GM19023 (cell line): ENCODE measurements around the gene ORC5.

Source experiments
- ATAC-seq: cut with Tn5 transposase; IDR thresholded peaks from one replicate; pipeline ENCODE4 v1.9.1; 2021; ENCODE audit warnings: mild to moderate bottlenecking, moderate library complexity; ENCODE audit not compliant: unreplicated experiment

ORC5 gene

DNA sequence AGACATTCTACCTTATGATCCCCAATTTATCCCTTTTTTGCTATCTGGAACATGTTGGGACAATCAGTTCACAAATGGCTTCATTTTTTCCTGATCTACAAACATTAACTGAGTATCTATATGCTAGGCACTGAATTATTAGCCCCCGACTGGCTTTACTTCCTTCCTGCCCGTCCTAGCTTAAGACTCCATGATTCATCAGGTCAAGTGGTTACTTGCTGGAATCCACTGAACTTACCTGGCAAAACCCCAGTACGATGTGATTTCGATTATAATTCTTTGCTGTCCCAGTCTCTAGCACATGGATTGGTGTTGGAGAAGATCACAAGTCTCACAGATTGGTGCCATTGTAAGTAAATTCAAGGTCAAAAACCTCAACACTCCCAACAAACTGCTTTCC, 77.1 kb downstream of the ORC5 start:
- ATAC-seq: no peak

DNA sequence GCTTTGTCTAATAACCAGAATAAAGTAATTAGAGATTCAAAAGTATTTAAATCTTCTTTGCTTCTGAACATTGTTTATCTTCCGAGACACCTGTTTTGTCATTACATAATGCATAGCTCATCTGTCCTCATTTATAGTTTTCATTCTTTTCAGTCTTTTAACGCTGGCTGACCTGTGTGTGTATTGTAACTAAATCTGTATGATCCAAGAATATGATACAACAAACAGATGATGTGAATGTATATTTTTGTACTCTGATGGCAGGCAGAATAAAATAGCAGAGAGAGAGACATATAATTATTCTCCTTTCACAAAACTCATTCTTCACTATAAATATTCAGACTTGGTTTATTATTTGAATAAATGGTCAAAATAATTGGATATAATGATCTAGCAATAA, 80.6 kb downstream of the ORC5 start:
- ATAC-seq: no peak

DNA sequence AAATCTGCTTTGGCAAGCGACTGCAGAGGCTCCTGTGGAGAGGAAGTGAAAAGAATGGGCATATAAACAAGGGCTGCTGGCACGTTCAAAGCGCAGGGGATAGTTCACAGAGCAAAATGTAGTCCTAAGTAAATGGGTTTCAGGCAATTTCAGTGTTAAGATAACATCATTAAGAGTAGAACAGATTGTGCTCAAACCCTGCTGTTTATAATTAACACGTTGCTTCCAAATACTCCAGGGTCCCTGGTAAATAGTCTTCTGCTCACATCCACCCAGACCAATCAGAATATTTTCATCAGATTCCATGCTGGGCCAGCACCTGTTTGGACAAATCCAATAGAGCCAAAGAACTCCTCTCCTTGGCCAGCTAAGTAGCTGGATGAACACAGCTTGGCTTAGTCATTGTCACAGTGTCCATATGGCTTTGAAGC, 81.4 kb downstream of the ORC5 start:
- ATAC-seq: no peak

- ATAC-seq: no peak
Observed at GRCh38 chr7:104124893-104125477, 82.8 kb downstream of the ORC5 start.

- no peak for ATAC-seq
Observed at GRCh38 chr7:104124469-104124868, 83.3 kb downstream of the ORC5 start.

GRCh38 chr7:104123786-104124185, 84.0 kb downstream of the ORC5 start:
- no peak for ATAC-seq

DNA sequence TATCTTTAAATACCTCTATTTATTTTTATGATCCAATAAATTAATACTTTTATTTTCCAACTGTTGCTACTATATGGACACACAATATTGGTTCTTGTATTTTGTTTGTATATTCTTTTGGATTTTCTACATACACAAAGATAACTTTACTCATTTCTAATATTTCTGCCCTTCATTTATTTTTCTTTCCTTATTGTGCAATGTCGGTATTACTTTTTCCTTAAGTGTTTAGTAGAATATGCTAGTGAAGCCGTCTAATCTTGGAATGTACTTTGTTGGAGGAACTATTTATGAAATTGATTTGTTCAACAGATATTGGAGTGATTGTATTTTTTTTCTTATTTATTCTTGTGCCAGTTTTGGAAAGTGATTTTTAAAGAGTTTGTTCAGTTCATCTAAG, 94.0 kb downstream of the ORC5 start:
- ATAC-seq: no peak

DNA sequence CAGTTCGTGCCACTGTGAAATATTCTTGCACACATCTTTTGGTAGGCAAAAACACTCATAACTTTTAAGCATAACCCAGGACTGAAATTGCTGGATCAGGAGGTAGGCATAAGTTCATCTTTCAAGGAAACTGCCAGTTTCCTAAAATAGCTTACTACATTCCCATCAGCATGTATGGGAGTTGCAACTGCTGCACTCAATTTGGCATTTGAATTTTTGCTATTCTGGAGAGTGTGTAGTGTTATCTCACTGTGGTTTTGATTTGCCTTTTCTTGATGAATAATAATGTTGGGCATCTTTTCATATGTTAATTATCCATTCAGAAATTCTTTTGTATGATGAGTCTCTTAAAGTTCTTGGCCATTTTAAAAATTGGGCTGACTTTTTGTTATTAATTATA, 95.2 kb downstream of the ORC5 start:
- ATAC-seq: no peak

GRCh38 chr7:104111271-104111670, 96.5 kb downstream of the ORC5 start:
- no peak for ATAC-seq

GRCh38 chr7:104106108-104106905, 101.5 kb downstream of the ORC5 start:
- ATAC-seq: no peak

DNA sequence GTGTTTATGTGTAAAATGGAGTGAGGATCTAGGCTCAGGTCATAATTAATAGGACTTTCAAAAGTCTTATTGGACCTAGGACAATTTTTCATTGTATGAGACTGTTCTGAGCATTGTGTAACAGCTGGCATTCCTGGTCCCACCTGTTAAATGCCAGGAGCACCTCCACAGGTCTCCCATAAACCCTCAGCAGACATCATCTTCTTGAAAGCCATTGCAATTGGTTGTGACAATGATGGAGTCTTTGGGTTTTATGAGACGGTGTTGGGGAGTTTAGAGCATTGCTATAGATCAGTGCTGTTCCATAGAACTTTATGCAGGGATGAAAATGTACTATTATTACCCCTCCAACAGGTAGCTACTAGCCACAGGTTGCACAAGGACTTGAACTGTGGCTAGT, 108.9 kb downstream of the ORC5 start:
- no peak for ATAC-seq

- ATAC-seq: no peak
Observed at GRCh38 chr7:104096683-104097082, 111.1 kb downstream of the ORC5 start.

- ATAC-seq: no peak
Observed at GRCh38 chr7:104093127-104093526, 114.7 kb downstream of the ORC5 start.

- ATAC-seq: no peak
Observed at GRCh38 chr7:104091242-104091641, 116.6 kb downstream of the ORC5 start.

GRCh38 chr7:104089612-104090011, 118.2 kb downstream of the ORC5 start:
- ATAC-seq: no peak

DNA sequence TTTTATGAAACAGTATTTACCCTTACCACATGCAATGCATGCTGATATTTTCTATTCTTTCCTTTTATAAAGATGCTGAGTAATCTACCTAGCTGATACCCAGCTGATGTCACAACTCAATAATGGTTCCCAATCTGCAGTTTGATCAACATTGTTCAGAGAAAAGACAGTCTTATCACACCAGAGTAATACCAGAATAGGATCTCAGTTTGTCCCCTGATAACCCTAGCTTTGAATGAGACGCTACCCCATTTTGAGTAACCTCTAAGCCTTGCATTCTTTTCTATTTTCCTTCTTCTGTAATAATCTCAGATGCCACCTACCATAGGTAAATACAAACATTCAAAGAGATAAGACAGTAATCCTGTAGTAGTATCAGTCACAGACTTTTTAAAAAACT, 118.8 kb downstream of the ORC5 start:
- ATAC-seq: no peak
